Neural cell (in vitro differentiated cells): ENCODE measurements around the gene PSME3IP1. TPM values are rescaled to one million over a fixed set of nuclear protein-coding genes. Genes with fewer than 3 reads are reported as not detected.

Experiments used
- H2AFZ ChIP-seq: fragments of 200-600, 300-800 bp; sonication (generic), shearing (Covaris generic); 2 replicates; pipeline ENCODE4 v1.6.0; 2014; ENCODE audit warnings: low read depth, mild to moderate bottlenecking, antibody characterized with exemption, low read length, moderate library complexity
- H3F3A ChIP-seq: fragments of 200-600 bp; shearing (Covaris generic); 2 replicates; pipeline ENCODE4 v1.6.1; 2016; ENCODE audit warnings: mild to moderate bottlenecking, moderate library complexity, mixed read lengths, antibody characterized with exemption, low read length; ENCODE audit not compliant: insufficient read depth, poor library complexity, severe bottlenecking
- H3K27ac ChIP-seq: fragments of 200-600, 300-800 bp; sonication (generic), shearing (Covaris generic); 2 replicates; pipeline ENCODE4 v1.5.1; 2014; ENCODE audit warnings: mild to moderate bottlenecking, low read length, moderate library complexity
- H3K27me3 ChIP-seq: fragments of 300-800, 200-600 bp; sonication (generic), shearing (Covaris generic); 2 replicates; pipeline ENCODE4 v1.6.0; 2014; ENCODE audit warnings: mild to moderate bottlenecking, low read depth, low read length, moderate library complexity; ENCODE audit not compliant: insufficient read depth
- H3K36me3 ChIP-seq: fragments of 300-800, 200-600 bp; sonication (generic), shearing (Covaris generic); 2 replicates; pipeline ENCODE4 v1.5.1; 2014; ENCODE audit warnings: mild to moderate bottlenecking, antibody characterized with exemption, low read length, moderate library complexity; ENCODE audit not compliant: insufficient read depth
- H3K4me2 ChIP-seq: fragments of 300-800, 200-600 bp; sonication (generic), shearing (Covaris generic); 2 replicates; pipeline ENCODE4 v1.6.0; 2014; ENCODE audit warnings: mild to moderate bottlenecking, low read length
- H3K4me3 ChIP-seq: fragments of 300-800, 200-600 bp; sonication (generic), shearing (Covaris generic); 2 replicates; pipeline ENCODE4 v1.5.1; 2014; ENCODE audit warnings: mild to moderate bottlenecking, low read length, moderate library complexity
- H3K79me2 ChIP-seq: fragments of 200-600 bp; shearing (Covaris generic); replicated peaks from 2 replicates; pipeline ENCODE4 v1.6.0; 2014; ENCODE audit warnings: mild to moderate bottlenecking, low read length, moderate library complexity; ENCODE audit not compliant: insufficient read depth
- H3K9ac ChIP-seq: fragments of 300-800, 200-600 bp; sonication (generic), shearing (Covaris generic); 2 replicates; pipeline ENCODE4 v1.6.1; 2016; ENCODE audit warnings: mild to moderate bottlenecking, low read length, mixed read lengths
- H3K9me2 ChIP-seq: fragments of 200-600 bp; shearing (Covaris generic); 2 replicates; pipeline ENCODE4 v1.6.1; 2016; ENCODE audit warnings: mild to moderate bottlenecking, low read length, mixed read lengths; ENCODE audit not compliant: insufficient read depth
- H3K9me3 ChIP-seq: fragments of 200-600, 300-800 bp; sonication (generic), shearing (Covaris generic); 2 replicates; pipeline ENCODE4 v1.6.1; 2016; ENCODE audit warnings: mild to moderate bottlenecking, mixed run types, low read length, moderate library complexity, mixed read lengths
- H4K20me1 ChIP-seq: fragments of 200-600 bp; shearing (Covaris generic); 2 replicates; pipeline ENCODE4 v1.6.1; 2016; ENCODE audit warnings: mild to moderate bottlenecking, mixed run types; ENCODE audit not compliant: insufficient read depth
- CTCF ChIP-seq: fragments of 450-650 bp; IDR thresholded peaks from 2 replicates; pipeline ENCODE4 v1.5.1; 2014; ENCODE audit warnings: antibody characterized with exemption, mild to moderate bottlenecking, moderate library complexity; ENCODE audit not compliant: poor library complexity, severe bottlenecking
- EP300 ChIP-seq: fragments of 450-650 bp; conservative IDR thresholded peaks from 2 replicates; pipeline ENCODE4 v1.6.1; 2014; ENCODE audit warnings: antibody characterized with exemption, mild to moderate bottlenecking, moderate library complexity; ENCODE audit not compliant: poor library complexity, severe bottlenecking
- EZH2 ChIP-seq: fragments of 200-600, 300-800 bp; shearing (Covaris generic), sonication (generic); IDR thresholded peaks from 2 replicates; pipeline ENCODE4 v1.6.1; 2014; ENCODE audit warnings: antibody characterized with exemption, low read length, borderline replicate concordance, mild to moderate bottlenecking; ENCODE audit not compliant: insufficient read depth, poor library complexity, severe bottlenecking
- MXI1 ChIP-seq: fragments of 450-650 bp; conservative IDR thresholded peaks from 2 replicates; pipeline ENCODE4 v1.6.1; 2014; ENCODE audit warnings: antibody characterized with exemption, mild to moderate bottlenecking; ENCODE audit not compliant: poor library complexity, severe bottlenecking
- POLR2AphosphoS5 ChIP-seq: IDR thresholded peaks from 2 replicates; pipeline ENCODE4 v1.6.1; 2012
- RAD21 ChIP-seq: fragments of 450-650 bp; conservative IDR thresholded peaks from 2 replicates; pipeline ENCODE4 v1.6.1; 2014; ENCODE audit warnings: antibody characterized with exemption, mild to moderate bottlenecking, moderate library complexity
- REST ChIP-seq: IDR thresholded peaks from 2 replicates; pipeline ENCODE4 v1.6.1; 2012; ENCODE audit warnings: borderline replicate concordance
- SMC3 ChIP-seq: fragments of 450-650 bp; conservative IDR thresholded peaks from 2 replicates; pipeline ENCODE4 v1.6.1; 2014; ENCODE audit warnings: antibody characterized with exemption, mild to moderate bottlenecking, moderate library complexity; ENCODE audit not compliant: poor library complexity
- TAF1 ChIP-seq: IDR thresholded peaks from 2 replicates; pipeline ENCODE4 v1.6.1; 2012; ENCODE audit warnings: low read depth
- polyA plus RNA-seq: library from polyadenylated mRNA; depleted of rRNA; stranded (reverse); fragments of >200 nt; gene quantifications from 2 replicates; pipeline ENCODE4 v1.2.3, GENCODE V29; 2014

PSME3IP1 gene
- polyA plus RNA-seq, 1 donor from 2014 or later, result 167 TPM

- Histone ChIP-seq H3K9me3 (no peaks in the 10 kb centered on the region), H3K36me3 (peaks cover 19% of the 10 kb centered on the region)
Measured at GRCh38 chr16:57167953-57168352, 17.9 kb downstream of the PSME3IP1 start.

GRCh38 chr16:57167538-57167937 is 18.3 kb downstream of the PSME3IP1 start:
- Histone ChIP-seq H3K4me2 (no peak overlapping the region), H3K27ac (no peak overlapping the region), H3K36me3 (peaks cover 19% of the 10 kb centered on the region), H3K9me3 (no peaks in the 10 kb centered on the region), H3K27me3 (no peaks in the 10 kb centered on the region), H3F3A (peaks cover 5% of the 10 kb centered on the region), H3K9me2 (no peaks in the 10 kb centered on the region), H3K79me2 (no peaks in the 10 kb centered on the region), H2AFZ (no peak overlapping the region), H3K9ac (no peak overlapping the region), H4K20me1 (no peaks in the 10 kb centered on the region), H3K4me3 (no peak overlapping the region)
- no peak for TF ChIP-seq REST
- no peak for TF ChIP-seq SMC3
- no peak for TF ChIP-seq CTCF
- TF ChIP-seq POLR2AphosphoS5, result no peak
- no peak for TF ChIP-seq TAF1
- no peak for TF ChIP-seq RAD21
- no peak for TF ChIP-seq EZH2
- no peak for TF ChIP-seq MXI1
- TF ChIP-seq EP300, result no peak

More at GRCh38 chr16:57167953-57168352, 17.9 kb downstream of the PSME3IP1 start:
- TF ChIP-seq RAD21 (peak; percentile 93), EZH2 (no peak), SMC3 (peak; percentile 82), CTCF (peak; percentile 88)
- Histone ChIP-seq H3K9me2 (no peaks in the 10 kb centered on the region), H3K9ac (no peak overlapping the region), H3K4me2 (no peak overlapping the region), H3K27me3 (no peaks in the 10 kb centered on the region), H3K4me3 (no peak overlapping the region), H3F3A (peaks cover 5% of the 10 kb centered on the region), H4K20me1 (no peaks in the 10 kb centered on the region), H2AFZ (no peak overlapping the region), H3K79me2 (no peaks in the 10 kb centered on the region), H3K27ac (no peak overlapping the region)
